Endothelial cell (in vitro differentiated cells): ENCODE results near the gene MS4A4E. TPM values are rescaled to one million over a fixed set of nuclear protein-coding genes. Genes with fewer than 3 reads are reported as not detected.
"Not testable (repeated sequence)": the region's sequence is repeated elsewhere in the genome, so short reads cannot be mapped to it uniquely, and the experiment has no call there.

Experiments used
- DNase-seq: peaks from one replicate; pipeline ENCODE4 v3.0.0; 2021; ENCODE audit warnings: low spot score
- H3K27ac Mint-ChIP-seq: one replicate; pipeline ENCODE4 v1.8.0; 2021; ENCODE audit warnings: mixed read lengths, inconsistent platforms; ENCODE audit not compliant: unreplicated experiment
- H3K27me3 Mint-ChIP-seq: one replicate; pipeline ENCODE4 v1.8.0; 2021; ENCODE audit warnings: mild to moderate bottlenecking, moderate library complexity, mixed read lengths, inconsistent platforms; ENCODE audit not compliant: unreplicated experiment
- H3K36me3 Mint-ChIP-seq: one replicate; pipeline ENCODE4 v1.8.0; 2021; ENCODE audit warnings: mild to moderate bottlenecking, low read depth, mixed read lengths, inconsistent platforms; ENCODE audit not compliant: unreplicated experiment
- H3K4me1 Mint-ChIP-seq: one replicate; pipeline ENCODE4 v1.8.0; 2021; ENCODE audit warnings: mild to moderate bottlenecking, mixed read lengths, inconsistent platforms; ENCODE audit not compliant: unreplicated experiment
- H3K4me3 Mint-ChIP-seq: one replicate; pipeline ENCODE4 v1.8.0; 2021; ENCODE audit warnings: mild to moderate bottlenecking, mixed read lengths, inconsistent platforms; ENCODE audit not compliant: unreplicated experiment
- H3K9me3 Mint-ChIP-seq: one replicate; pipeline ENCODE4 v1.8.0; 2021; ENCODE audit warnings: mixed read lengths, inconsistent platforms; ENCODE audit not compliant: unreplicated experiment
- microRNA-seq: library from miRNA; unstranded; fragments of <30 nt; microRNA quantifications from one replicate; pipeline ENCODE4, GENCODE V29; 2020; ENCODE audit not compliant: unreplicated experiment
- total RNA-seq: library from RNA; stranded (reverse); fragmentation: NEBNext Ultra II Directional; extraction: Animal tissue kit (Norgen Biotek cat#: 25700); gene quantifications from one replicate; pipeline ENCODE4 v1.2.1, GENCODE V29; 2021; ENCODE audit not compliant: unreplicated experiment
- TF ChIP-seq, protein P1 (sequence below): fragments of 200-600 bp; sonication (generic); IDR thresholded peaks from one replicate; pipeline ENCODE4 v1.5.0; 2021; ENCODE audit warnings: antibody characterized with exemption; ENCODE audit not compliant: unreplicated experiment

The MS4A4E gene
- total RNA-seq, 1 donor from 2014 or later, result not detected

DNA sequence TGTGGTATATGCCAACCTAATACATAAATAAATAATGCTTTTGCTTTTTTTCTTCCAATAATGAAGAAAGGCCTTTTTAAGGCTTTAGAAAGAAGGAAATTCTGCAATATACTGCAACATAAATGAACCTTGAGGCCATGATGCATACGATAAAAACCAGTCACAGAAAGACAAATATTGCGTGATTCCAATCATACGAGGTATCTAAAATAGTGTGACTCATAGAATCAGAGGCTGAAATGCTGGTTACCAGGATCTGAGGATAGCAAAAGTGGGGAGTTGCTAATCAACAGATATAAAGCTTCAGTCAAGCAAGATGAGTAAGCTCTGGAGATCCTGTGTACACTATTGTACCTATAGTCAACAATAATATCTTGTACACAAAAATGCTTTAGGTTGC is 84.3 kb downstream of the MS4A4E start:
- no peak overlapping the region for H3K4me3 Mint-ChIP-seq
- H3K36me3 Mint-ChIP-seq, result no peaks in the 10 kb centered on the region
- no peak overlapping the region for H3K27ac Mint-ChIP-seq
- H3K27me3 Mint-ChIP-seq, result no peaks in the 10 kb centered on the region
- H3K4me1 Mint-ChIP-seq, result peaks cover 22% of the 10 kb centered on the region
- DNase-seq, result no peak
- H3K9me3 Mint-ChIP-seq, result no peaks in the 10 kb centered on the region
- TF ChIP-seq, protein P1, sequence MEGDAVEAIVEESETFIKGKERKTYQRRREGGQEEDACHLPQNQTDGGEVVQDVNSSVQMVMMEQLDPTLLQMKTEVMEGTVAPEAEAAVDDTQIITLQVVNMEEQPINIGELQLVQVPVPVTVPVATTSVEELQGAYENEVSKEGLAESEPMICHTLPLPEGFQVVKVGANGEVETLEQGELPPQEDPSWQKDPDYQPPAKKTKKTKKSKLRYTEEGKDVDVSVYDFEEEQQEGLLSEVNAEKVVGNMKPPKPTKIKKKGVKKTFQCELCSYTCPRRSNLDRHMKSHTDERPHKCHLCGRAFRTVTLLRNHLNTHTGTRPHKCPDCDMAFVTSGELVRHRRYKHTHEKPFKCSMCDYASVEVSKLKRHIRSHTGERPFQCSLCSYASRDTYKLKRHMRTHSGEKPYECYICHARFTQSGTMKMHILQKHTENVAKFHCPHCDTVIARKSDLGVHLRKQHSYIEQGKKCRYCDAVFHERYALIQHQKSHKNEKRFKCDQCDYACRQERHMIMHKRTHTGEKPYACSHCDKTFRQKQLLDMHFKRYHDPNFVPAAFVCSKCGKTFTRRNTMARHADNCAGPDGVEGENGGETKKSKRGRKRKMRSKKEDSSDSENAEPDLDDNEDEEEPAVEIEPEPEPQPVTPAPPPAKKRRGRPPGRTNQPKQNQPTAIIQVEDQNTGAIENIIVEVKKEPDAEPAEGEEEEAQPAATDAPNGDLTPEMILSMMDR, result no peak

- Mint-ChIP-seq H3K9me3 (no peaks in the 10 kb centered on the region), H3K36me3 (no peaks in the 10 kb centered on the region), H3K27me3 (no peaks in the 10 kb centered on the region), H3K4me3 (no peak overlapping the region), H3K27ac (no peak overlapping the region), H3K4me1 (peaks cover 14% of the 10 kb centered on the region)
- no peak for DNase-seq
- TF ChIP-seq, protein P1, result no peak
Measured at GRCh38 chr11:60155931-60156330, 87.0 kb downstream of the MS4A4E start.

DNA sequence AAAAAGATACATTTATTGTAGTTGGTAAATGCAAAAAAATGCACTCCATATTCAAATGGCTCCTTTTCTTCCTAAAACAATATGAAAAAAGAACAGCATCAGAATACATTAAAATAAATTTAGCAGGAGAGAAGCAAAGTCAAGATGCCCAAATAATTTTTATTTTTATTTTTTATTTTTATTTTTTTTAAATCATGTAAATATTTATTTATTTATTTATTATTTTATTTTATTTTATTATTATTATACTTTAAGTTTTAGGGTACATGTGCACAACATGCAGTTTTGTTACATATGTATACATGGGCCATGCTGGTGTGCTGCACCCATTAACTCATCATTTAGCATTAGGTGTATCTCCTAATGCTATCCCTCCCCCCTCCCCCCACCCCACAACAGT is 90.2 kb downstream of the MS4A4E start:
- not testable (repeated sequence) for H3K36me3 Mint-ChIP-seq, DNase-seq, H3K27ac Mint-ChIP-seq, H3K27me3 Mint-ChIP-seq, H3K9me3 Mint-ChIP-seq, H3K4me3 Mint-ChIP-seq, H3K4me1 Mint-ChIP-seq

DNA sequence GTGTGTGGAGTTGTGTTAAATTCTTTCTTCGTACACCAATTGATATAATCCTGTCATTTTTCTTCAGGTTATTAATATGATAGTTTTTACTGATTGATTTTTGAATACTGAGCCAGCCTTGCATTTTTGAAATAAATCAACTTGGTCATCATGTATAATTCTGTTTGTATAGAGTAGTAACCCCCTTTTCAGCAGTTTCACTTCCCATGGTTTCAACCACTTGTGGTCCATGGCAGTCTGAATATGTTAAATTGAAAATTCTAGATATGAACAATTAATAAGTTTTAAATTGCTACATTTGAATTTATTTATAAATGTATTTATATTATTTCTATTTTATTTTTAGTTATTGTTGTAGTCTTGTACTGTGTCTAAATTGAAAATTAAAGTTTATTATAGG is 92.7 kb downstream of the MS4A4E start:
- TF ChIP-seq, protein P1, result no peak
- no peaks in the 10 kb centered on the region for H3K27me3 Mint-ChIP-seq
- no peak overlapping the region for H3K4me3 Mint-ChIP-seq
- no peak for DNase-seq
- no peaks in the 10 kb centered on the region for H3K9me3 Mint-ChIP-seq
- no peaks in the 10 kb centered on the region for H3K36me3 Mint-ChIP-seq
- H3K4me1 Mint-ChIP-seq, result no peaks in the 10 kb centered on the region
- no peak overlapping the region for H3K27ac Mint-ChIP-seq

Small RNA genes within 50 kb of the gene (microRNA-seq; reads per million reads assigned to microRNA genes)
- gene MIR6503, result not detected

Other genes with a start within 250 kb of the MS4A4E start
- gene OOSP4B, start 226.0 kb downstream of the MS4A4E start, total RNA-seq, result not detected
- not detected for gene OOSP2, start 202.7 kb downstream of the MS4A4E start, total RNA-seq
- gene MS4A3, start 186.5 kb downstream of the MS4A4E start, total RNA-seq, result 1.4 TPM
- 0.10 TPM for gene MS4A2, start 154.5 kb downstream of the MS4A4E start, total RNA-seq
- not detected for gene MS4A6A, start 60.1 kb downstream of the MS4A4E start, total RNA-seq
- gene MS4A4A, start 37.5 kb upstream of the MS4A4E start, total RNA-seq, result not detected
- not detected for gene MS4A6E, start 84.1 kb upstream of the MS4A4E start, total RNA-seq
- not detected for gene MS4A7, start 135.4 kb upstream of the MS4A4E start, total RNA-seq
- not detected for gene MS4A14, start 153.3 kb upstream of the MS4A4E start, total RNA-seq
- gene MS4A5, start 186.4 kb upstream of the MS4A4E start, total RNA-seq, result not detected
- not detected for gene MS4A1, start 212.7 kb upstream of the MS4A4E start, total RNA-seq
- not detected for gene MS4A12, start 249.6 kb upstream of the MS4A4E start, total RNA-seq